ENCODE results near the gene ASGR2. TPM values are rescaled to one million over a fixed set of nuclear protein-coding genes. Genes with fewer than 3 reads are reported as not detected.

ASGR2 gene
- polyA plus RNA-seq, 3 donors: 53.3 to 148 (median 78.3) TPM

GRCh38 chr17:7078711-7079110 is 35.9 kb downstream of the ASGR2 start:
- H3K9me3 ChIP-seq (replicated peaks in 1 of 2; ENCODE audit: control insufficient read depth in 1 of 2, insufficient read depth in 1 of 2, low read length in 2 of 2): no peaks in the 10 kb centered on the region
- Mint-ChIP-seq H3K36me3 (peaks cover 28 to 34% of the 10 kb centered on the region in 2 donors), H3K27ac (peak overlapping the region in 1 of 7 donors; percentile 28), H3K9me3 (peaks cover 0 to 5% (median 2%) of the 10 kb centered on the region in 7 donors), H3K4me3 (peak overlapping the region in 1 of 2 donors; percentile 64), H3K4me1 (peaks cover 52% of the 10 kb centered on the region), H3K27me3 (ENCODE audit: low read depth in 3 of 3) (peaks cover 1 to 8% (median 7%) of the 10 kb centered on the region in 3 donors)
- H2AFZ ChIP-seq (ENCODE audit: insufficient read depth, low read depth, low read length, poor library complexity, severe bottlenecking): no peak overlapping the region
- no peak for DNase-seq
- H3K27me3 ChIP-seq (ENCODE audit: control insufficient read depth in 2 of 2, insufficient read depth in 2 of 2, low read length in 2 of 2): no peaks in the 10 kb centered on the region
- H3K27ac ChIP-seq (ENCODE audit: low read depth in 1 of 2, low read length in 2 of 2): no peak overlapping the region
- peak overlapping the region; percentile 20 for H3K4me2 ChIP-seq (replicated peaks; ENCODE audit: extremely low read depth, low read length, poor library complexity, severe bottlenecking)
- no peak overlapping the region for H3K9ac ChIP-seq (ENCODE audit: insufficient read depth, low read length, poor library complexity, severe bottlenecking)
- WGBS (ENCODE audit: insufficient coverage): 98% methylated on average over 8 of the region's 10 CpGs
- no peak for TF ChIP-seq CTCF (IDR thresholded peaks at IDR 0.05)
- H3K36me3 ChIP-seq (replicated peaks in 1 of 2; ENCODE audit: control insufficient read depth in 1 of 2, insufficient read depth in 2 of 2, low read length in 2 of 2): peaks cover 0 to 3% of the 10 kb centered on the region in 2 donors
- H3K79me2 ChIP-seq (ENCODE audit: insufficient read depth, low read length): no peaks in the 10 kb centered on the region
- peak overlapping the region in 2 of 3 experiments; percentile 1 to 24 for H3K4me3 ChIP-seq (replicated peaks in 1 of 3; ENCODE audit: low read depth in 2 of 3, low read length in 3 of 3)
- H3K4me1 ChIP-seq (ENCODE audit: control insufficient read depth in 1 of 2, insufficient read depth in 2 of 2, low read length in 2 of 2): peaks cover 39 to 48% of the 10 kb centered on the region in 2 donors
- no peaks in the 10 kb centered on the region for H4K20me1 ChIP-seq (ENCODE audit: insufficient read depth, low read length)
- intact Hi-C loops (cut with micrococcal nuclease): loop anchor here in 1 of 2 donors (10.0 kb wide), 1 partner anchor 1526 kb away; no protein-coding TSS in a partner anchor

- Histone ChIP-seq H3K27ac (ENCODE audit: low read depth in 1 of 2, low read length in 2 of 2) (no peak overlapping the region), H3K4me2 (replicated peaks; ENCODE audit: extremely low read depth, low read length, poor library complexity, severe bottlenecking) (peak overlapping the region; percentile 23), H3K79me2 (ENCODE audit: insufficient read depth, low read length) (no peaks in the 10 kb centered on the region), H4K20me1 (ENCODE audit: insufficient read depth, low read length) (no peaks in the 10 kb centered on the region), H3K27me3 (ENCODE audit: control insufficient read depth in 2 of 2, insufficient read depth in 2 of 2, low read length in 2 of 2) (no peaks in the 10 kb centered on the region), H3K36me3 (replicated peaks in 1 of 2; ENCODE audit: control insufficient read depth in 1 of 2, insufficient read depth in 2 of 2, low read length in 2 of 2) (peaks cover 0 to 3% of the 10 kb centered on the region in 2 donors), H3K4me1 (ENCODE audit: control insufficient read depth in 1 of 2, insufficient read depth in 2 of 2, low read length in 2 of 2) (peaks cover 34 to 42% of the 10 kb centered on the region in 2 donors), H3K9me3 (replicated peaks in 1 of 2; ENCODE audit: control insufficient read depth in 1 of 2, insufficient read depth in 1 of 2, low read length in 2 of 2) (no peaks in the 10 kb centered on the region), H3K4me3 (replicated peaks in 1 of 3; ENCODE audit: low read depth in 2 of 3, low read length in 3 of 3) (peak overlapping the region in 2 of 3 experiments; percentile 12 to 24), H2AFZ (ENCODE audit: insufficient read depth, low read depth, low read length, poor library complexity, severe bottlenecking) (no peak overlapping the region), H3K9ac (ENCODE audit: insufficient read depth, low read length, poor library complexity, severe bottlenecking) (no peak overlapping the region)
- H3K27ac Mint-ChIP-seq: peak overlapping the region in 1 of 7 donors; percentile 2
- peaks cover 1 to 5% (median 4%) of the 10 kb centered on the region in 3 donors for H3K27me3 Mint-ChIP-seq (ENCODE audit: low read depth in 3 of 3)
- no peak for DNase-seq
- H3K4me1 Mint-ChIP-seq: peaks cover 47% of the 10 kb centered on the region
- H3K4me3 Mint-ChIP-seq: peak overlapping the region in 1 of 2 donors; percentile 46
- intact Hi-C loops (cut with micrococcal nuclease): loop anchor here in 1 of 2 donors (10.0 kb wide), 1 partner anchor 1527 kb away; no protein-coding TSS in a partner anchor
- WGBS (ENCODE audit: insufficient coverage): 91% methylated on average over 5 of the region's 7 CpGs
- H3K36me3 Mint-ChIP-seq: peaks cover 30 to 34% of the 10 kb centered on the region in 2 donors
- TF ChIP-seq CTCF (IDR thresholded peaks at IDR 0.05): no peak
- H3K9me3 Mint-ChIP-seq: peaks cover 0 to 5% (median 2%) of the 10 kb centered on the region in 7 donors
Observed at GRCh38 chr17:7077911-7078546, 36.6 kb downstream of the ASGR2 start.

All from CD14-positive monocyte (primary cell).